Endothelial cell of umbilical vein (primary cell): Measurements from ENCODE around the gene TOM1L2.

Experiments used
- POLR2AphosphoS5 ChIP-seq: IDR thresholded peaks from 2 replicates; pipeline ENCODE4 v1.6.1; 2012; ENCODE audit warnings: low read depth, mild to moderate bottlenecking, control low read depth, low read length, moderate library complexity; ENCODE audit not compliant: insufficient read depth
- TF ChIP-seq, protein P1 (sequence below), 2 donors: IDR thresholded peaks; 1 replicate in 1 of 2; 2 replicates in 1 of 2; pipeline ENCODE4 v1.5.1; 2011; ENCODE audit warnings: low read length in 2 of 2, mild to moderate bottlenecking in 2 of 2, moderate library complexity in 2 of 2, control low read depth in 1 of 2, inconsistent platforms in 1 of 2, low read depth in 1 of 2; ENCODE audit not compliant: insufficient read depth in 1 of 2; ENCODE audit errors: extremely low read depth in 1 of 2

GRCh38 chr17:17834974-17835373 is 137.2 kb downstream of the TOM1L2 start:
- no peak for TF ChIP-seq POLR2AphosphoS5
- TF ChIP-seq, protein P1, sequence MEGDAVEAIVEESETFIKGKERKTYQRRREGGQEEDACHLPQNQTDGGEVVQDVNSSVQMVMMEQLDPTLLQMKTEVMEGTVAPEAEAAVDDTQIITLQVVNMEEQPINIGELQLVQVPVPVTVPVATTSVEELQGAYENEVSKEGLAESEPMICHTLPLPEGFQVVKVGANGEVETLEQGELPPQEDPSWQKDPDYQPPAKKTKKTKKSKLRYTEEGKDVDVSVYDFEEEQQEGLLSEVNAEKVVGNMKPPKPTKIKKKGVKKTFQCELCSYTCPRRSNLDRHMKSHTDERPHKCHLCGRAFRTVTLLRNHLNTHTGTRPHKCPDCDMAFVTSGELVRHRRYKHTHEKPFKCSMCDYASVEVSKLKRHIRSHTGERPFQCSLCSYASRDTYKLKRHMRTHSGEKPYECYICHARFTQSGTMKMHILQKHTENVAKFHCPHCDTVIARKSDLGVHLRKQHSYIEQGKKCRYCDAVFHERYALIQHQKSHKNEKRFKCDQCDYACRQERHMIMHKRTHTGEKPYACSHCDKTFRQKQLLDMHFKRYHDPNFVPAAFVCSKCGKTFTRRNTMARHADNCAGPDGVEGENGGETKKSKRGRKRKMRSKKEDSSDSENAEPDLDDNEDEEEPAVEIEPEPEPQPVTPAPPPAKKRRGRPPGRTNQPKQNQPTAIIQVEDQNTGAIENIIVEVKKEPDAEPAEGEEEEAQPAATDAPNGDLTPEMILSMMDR (IDR thresholded peaks at IDR 0.05; ENCODE audit: extremely low read depth in 1 of 2, insufficient read depth in 1 of 2, low read depth in 1 of 2, low read length in 2 of 2), result no peak
